ENCODE data around the gene ABHD18.

DNA sequence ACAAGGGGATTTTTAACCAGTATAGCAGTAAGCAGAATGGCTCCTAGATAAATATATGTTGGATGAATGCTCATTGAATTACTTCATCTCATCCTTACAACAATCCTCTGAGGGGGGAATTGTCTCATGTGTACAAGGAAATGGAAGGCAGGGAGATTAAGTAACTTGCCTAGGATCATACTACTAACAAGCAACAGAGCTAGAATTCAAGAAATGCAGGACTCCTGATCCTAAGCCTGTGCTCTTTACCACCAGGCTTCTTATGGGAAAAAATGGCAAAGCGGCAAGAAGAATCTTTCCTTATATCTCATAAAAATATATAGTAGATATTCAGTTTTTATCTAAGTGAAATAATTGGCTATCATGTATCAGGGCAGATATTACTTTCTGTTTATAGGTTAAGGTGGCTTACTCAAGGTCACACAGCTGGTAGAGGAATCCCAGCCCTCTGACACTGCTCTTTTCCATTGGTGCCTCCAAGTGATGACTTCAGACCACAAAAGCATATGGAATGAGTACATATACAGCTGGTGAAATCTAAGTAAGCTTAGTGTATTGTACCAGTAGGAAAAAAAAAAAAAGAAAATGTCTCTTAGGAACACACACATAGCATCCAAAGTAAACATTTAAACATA, 2.1 kb downstream of the ABHD18 start:
- TF ChIP-seq, protein P1, sequence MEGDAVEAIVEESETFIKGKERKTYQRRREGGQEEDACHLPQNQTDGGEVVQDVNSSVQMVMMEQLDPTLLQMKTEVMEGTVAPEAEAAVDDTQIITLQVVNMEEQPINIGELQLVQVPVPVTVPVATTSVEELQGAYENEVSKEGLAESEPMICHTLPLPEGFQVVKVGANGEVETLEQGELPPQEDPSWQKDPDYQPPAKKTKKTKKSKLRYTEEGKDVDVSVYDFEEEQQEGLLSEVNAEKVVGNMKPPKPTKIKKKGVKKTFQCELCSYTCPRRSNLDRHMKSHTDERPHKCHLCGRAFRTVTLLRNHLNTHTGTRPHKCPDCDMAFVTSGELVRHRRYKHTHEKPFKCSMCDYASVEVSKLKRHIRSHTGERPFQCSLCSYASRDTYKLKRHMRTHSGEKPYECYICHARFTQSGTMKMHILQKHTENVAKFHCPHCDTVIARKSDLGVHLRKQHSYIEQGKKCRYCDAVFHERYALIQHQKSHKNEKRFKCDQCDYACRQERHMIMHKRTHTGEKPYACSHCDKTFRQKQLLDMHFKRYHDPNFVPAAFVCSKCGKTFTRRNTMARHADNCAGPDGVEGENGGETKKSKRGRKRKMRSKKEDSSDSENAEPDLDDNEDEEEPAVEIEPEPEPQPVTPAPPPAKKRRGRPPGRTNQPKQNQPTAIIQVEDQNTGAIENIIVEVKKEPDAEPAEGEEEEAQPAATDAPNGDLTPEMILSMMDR (IDR thresholded peaks at IDR 0.05) = no peak
- no peak for TF ChIP-seq POLR2A (IDR thresholded peaks at IDR 0.05)

Measured in Peyer's patch (tissue), 4 donors.